ENCODE measurements around the gene CFAP57.

DNA sequence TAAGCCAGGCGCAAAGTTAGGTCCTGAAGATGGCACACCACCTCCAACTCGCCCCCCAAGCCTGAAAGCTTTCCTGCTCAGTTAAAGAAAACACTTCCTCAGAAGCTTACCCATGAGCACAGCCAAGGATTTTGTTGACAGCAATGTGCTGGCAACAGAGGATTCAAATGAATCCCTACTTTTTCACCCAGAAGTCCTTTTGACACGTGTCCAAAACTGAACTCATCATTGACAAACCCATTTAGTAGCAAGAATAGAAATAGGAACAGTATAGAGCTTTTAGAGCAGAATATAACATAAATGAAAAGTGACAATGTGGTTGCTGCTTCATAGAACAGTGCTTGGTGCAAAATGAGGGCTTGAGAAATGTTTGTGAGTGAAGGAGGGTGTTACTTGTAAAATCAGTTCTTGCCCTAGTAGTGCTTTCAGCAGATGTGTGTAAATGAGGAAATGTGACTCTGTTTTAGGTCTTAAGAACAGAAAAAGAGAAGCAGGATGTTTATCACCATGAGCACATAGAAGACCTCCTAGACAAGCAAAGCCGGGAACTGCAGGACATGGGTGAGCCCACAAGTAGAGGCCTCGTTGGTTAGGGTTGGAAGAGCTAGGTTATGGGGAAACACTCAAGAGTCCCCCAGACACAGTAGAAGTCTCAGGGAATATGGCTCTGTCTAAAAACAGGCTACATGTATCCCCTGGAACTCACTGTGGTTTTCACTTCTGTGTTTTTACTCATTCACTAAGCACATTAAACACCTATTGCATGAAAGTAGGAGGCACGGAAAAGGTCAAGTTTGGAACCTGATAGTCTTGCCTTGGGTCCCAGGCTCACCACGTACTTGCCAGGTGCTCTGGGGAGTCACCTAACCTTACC is 49.0 kb downstream of the CFAP57 start:
- TF ChIP-seq, protein P1, sequence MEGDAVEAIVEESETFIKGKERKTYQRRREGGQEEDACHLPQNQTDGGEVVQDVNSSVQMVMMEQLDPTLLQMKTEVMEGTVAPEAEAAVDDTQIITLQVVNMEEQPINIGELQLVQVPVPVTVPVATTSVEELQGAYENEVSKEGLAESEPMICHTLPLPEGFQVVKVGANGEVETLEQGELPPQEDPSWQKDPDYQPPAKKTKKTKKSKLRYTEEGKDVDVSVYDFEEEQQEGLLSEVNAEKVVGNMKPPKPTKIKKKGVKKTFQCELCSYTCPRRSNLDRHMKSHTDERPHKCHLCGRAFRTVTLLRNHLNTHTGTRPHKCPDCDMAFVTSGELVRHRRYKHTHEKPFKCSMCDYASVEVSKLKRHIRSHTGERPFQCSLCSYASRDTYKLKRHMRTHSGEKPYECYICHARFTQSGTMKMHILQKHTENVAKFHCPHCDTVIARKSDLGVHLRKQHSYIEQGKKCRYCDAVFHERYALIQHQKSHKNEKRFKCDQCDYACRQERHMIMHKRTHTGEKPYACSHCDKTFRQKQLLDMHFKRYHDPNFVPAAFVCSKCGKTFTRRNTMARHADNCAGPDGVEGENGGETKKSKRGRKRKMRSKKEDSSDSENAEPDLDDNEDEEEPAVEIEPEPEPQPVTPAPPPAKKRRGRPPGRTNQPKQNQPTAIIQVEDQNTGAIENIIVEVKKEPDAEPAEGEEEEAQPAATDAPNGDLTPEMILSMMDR (conservative IDR thresholded peaks at IDR 0.05; ENCODE audit: low read length) = no peak
- TF ChIP-seq EZH2phosphoT487 (IDR thresholded peaks at IDR 0.05; ENCODE audit: borderline replicate concordance) = no peak
